DND-41 (cell line): ENCODE results near the gene TPX2.
A peak's percentile ranks its signal among the peaks of the same experiment; 100 is the strongest.

Experiments
- ATAC-seq: fragments of 200-7000 bp; cut with Tn5 transposase; 3 replicates; pipeline ENCODE4 v1.9.1; 2021; ENCODE audit warnings: low read depth; ENCODE audit not compliant: insufficient read depth
- DNase-seq: peaks from one replicate; pipeline ENCODE4 v3.0.0-alpha.2; 2020
- H2AFZ ChIP-seq: 2 replicates; pipeline ENCODE4 v1.6.0; 2012; ENCODE audit warnings: low read depth, low read length
- H3K27ac ChIP-seq: 2 replicates; pipeline ENCODE4 v1.5.1; 2012; ENCODE audit warnings: low read length, inconsistent platforms
- H3K27me3 ChIP-seq: fragments of 200-600 bp; sonication (generic); 2 replicates; pipeline ENCODE4 v1.6.0; 2012; ENCODE audit warnings: low read length, mild to moderate bottlenecking, inconsistent platforms; ENCODE audit not compliant: insufficient read depth, poor library complexity
- H3K36me3 ChIP-seq: 2 replicates; pipeline ENCODE4 v1.5.1; 2012; ENCODE audit warnings: low read length, inconsistent platforms; ENCODE audit not compliant: insufficient read depth
- H3K4me1 ChIP-seq: 2 replicates; pipeline ENCODE4 v1.5.1; 2012; ENCODE audit warnings: mild to moderate bottlenecking, low read length; ENCODE audit not compliant: insufficient read depth
- H3K4me2 ChIP-seq: 2 replicates; pipeline ENCODE4 v1.6.0; 2012; ENCODE audit warnings: mild to moderate bottlenecking, moderate library complexity, low read length, inconsistent platforms; ENCODE audit not compliant: insufficient read depth
- H3K4me3 ChIP-seq, 2 experiments: fragments of 200-600 bp in 1 of 2; shearing (Covaris generic) in 1 of 2; 2 replicates each; pipeline ENCODE4 v1.5.1; 2012 to 2016; ENCODE audit warnings: inconsistent platforms in 2 of 2, low read length in 2 of 2, mild to moderate bottlenecking in 2 of 2, low read depth in 1 of 2, moderate library complexity in 1 of 2
- H3K79me2 ChIP-seq: 2 replicates; pipeline ENCODE4 v1.6.0; 2012; ENCODE audit warnings: low read length, inconsistent platforms; ENCODE audit not compliant: insufficient read depth
- H3K9ac ChIP-seq: 2 replicates; pipeline ENCODE4 v1.6.0; 2012; ENCODE audit warnings: low read depth, mild to moderate bottlenecking, inconsistent platforms, low read length, moderate library complexity
- H3K9me3 ChIP-seq: 2 replicates; pipeline ENCODE4 v1.5.1; 2012; ENCODE audit warnings: low read length, moderate library complexity, mild to moderate bottlenecking, inconsistent platforms; ENCODE audit not compliant: insufficient read depth, severe bottlenecking
- H4K20me1 ChIP-seq: 2 replicates; pipeline ENCODE4 v1.6.0; 2012; ENCODE audit warnings: low read length; ENCODE audit not compliant: insufficient read depth
- EZH2 ChIP-seq: IDR thresholded peaks from 3 replicates; pipeline ENCODE4 v1.6.1; 2012; ENCODE audit warnings: borderline replicate concordance, low read depth, mild to moderate bottlenecking, moderate library complexity, low read length, inconsistent platforms; ENCODE audit not compliant: severe bottlenecking
- TF ChIP-seq, protein P1 (sequence below): IDR thresholded peaks from 2 replicates; pipeline ENCODE4 v1.5.1; 2012; ENCODE audit warnings: borderline replicate concordance, low read length, moderate library complexity, mild to moderate bottlenecking; ENCODE audit not compliant: poor library complexity, severe bottlenecking; ENCODE audit errors: extremely low read depth

Gene TPX2

DNA sequence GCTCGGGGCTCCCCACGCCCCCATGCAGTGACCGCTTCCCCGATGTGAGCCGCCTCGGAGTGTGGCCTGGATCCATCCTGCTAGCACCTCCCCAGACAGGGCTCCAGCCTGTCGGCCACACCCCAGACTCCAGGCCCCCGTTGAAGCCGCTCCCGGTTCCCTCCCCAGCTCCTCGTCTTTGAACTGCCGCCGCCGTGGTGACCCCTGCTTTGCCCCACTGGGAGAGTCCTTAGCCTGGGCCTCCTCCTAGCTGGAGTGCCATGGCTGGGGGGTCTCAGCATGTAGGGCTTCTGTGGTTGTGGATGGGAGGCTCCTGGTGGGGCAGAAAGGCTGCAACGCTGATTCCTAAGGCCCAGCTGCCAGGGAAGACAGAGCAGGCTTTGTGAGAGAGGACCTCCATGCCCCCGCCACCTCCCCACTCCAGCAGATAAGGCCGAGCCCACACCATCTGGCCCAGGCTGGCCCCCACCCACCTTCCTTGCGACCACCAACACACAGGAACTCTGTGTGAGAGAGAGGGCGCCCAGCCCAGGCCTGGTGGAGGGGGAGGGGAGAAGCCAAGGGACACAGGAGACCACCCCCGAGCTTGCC, 94.9 kb downstream of the TPX2 start:
- Histone ChIP-seq H3K27ac (no peak overlapping the region), H3K4me3 (no peak overlapping the region), H2AFZ (no peak overlapping the region), H3K9me3 (no peaks in the 10 kb centered on the region), H3K27me3 (no peaks in the 10 kb centered on the region), H4K20me1 (peaks cover 15% of the 10 kb centered on the region), H3K79me2 (no peaks in the 10 kb centered on the region), H3K4me1 (peaks cover 6% of the 10 kb centered on the region; the same call in 1 of the 2 replicates), H3K9ac (no peak overlapping the region), H3K4me2 (no peak overlapping the region), H3K36me3 (no peaks in the 10 kb centered on the region)
- ATAC-seq (no peak), DNase-seq (no peak)
- no peak for TF ChIP-seq EZH2
- TF ChIP-seq, protein P1, sequence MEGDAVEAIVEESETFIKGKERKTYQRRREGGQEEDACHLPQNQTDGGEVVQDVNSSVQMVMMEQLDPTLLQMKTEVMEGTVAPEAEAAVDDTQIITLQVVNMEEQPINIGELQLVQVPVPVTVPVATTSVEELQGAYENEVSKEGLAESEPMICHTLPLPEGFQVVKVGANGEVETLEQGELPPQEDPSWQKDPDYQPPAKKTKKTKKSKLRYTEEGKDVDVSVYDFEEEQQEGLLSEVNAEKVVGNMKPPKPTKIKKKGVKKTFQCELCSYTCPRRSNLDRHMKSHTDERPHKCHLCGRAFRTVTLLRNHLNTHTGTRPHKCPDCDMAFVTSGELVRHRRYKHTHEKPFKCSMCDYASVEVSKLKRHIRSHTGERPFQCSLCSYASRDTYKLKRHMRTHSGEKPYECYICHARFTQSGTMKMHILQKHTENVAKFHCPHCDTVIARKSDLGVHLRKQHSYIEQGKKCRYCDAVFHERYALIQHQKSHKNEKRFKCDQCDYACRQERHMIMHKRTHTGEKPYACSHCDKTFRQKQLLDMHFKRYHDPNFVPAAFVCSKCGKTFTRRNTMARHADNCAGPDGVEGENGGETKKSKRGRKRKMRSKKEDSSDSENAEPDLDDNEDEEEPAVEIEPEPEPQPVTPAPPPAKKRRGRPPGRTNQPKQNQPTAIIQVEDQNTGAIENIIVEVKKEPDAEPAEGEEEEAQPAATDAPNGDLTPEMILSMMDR = no peak

DNA sequence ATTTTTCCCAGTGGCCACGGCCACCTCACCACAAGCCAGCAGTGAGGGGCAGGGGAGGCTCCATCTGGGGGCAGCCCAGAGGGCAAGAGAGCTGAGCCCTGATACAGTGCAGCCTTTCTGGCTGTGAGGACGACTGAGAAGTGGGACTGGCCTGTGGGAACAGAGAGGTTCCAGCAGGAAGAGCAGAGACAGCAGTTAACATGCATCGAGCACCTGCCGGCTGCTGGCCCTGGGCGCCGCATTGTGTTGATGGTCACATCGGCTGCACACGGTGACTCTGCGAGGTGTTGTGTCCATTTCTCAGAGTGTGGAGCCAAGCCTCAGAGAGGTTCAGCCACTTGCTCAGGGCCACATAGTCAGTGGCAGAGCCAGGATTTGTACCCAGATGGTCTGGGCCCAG, 96.5 kb downstream of the TPX2 start:
- Histone ChIP-seq H3K27ac (no peak overlapping the region), H3K9me3 (no peaks in the 10 kb centered on the region), H3K36me3 (no peaks in the 10 kb centered on the region), H3K4me3 (no peak overlapping the region), H3K4me1 (peaks cover 6% of the 10 kb centered on the region; the same call in 1 of the 2 replicates), H3K79me2 (no peaks in the 10 kb centered on the region), H3K27me3 (no peaks in the 10 kb centered on the region), H3K4me2 (no peak overlapping the region), H4K20me1 (peaks cover 15% of the 10 kb centered on the region), H3K9ac (no peak overlapping the region), H2AFZ (no peak overlapping the region)
- peak; percentile 28 for ATAC-seq
- no peak for DNase-seq
- TF ChIP-seq, protein P1 = no peak
- TF ChIP-seq EZH2 = no peak

DNA sequence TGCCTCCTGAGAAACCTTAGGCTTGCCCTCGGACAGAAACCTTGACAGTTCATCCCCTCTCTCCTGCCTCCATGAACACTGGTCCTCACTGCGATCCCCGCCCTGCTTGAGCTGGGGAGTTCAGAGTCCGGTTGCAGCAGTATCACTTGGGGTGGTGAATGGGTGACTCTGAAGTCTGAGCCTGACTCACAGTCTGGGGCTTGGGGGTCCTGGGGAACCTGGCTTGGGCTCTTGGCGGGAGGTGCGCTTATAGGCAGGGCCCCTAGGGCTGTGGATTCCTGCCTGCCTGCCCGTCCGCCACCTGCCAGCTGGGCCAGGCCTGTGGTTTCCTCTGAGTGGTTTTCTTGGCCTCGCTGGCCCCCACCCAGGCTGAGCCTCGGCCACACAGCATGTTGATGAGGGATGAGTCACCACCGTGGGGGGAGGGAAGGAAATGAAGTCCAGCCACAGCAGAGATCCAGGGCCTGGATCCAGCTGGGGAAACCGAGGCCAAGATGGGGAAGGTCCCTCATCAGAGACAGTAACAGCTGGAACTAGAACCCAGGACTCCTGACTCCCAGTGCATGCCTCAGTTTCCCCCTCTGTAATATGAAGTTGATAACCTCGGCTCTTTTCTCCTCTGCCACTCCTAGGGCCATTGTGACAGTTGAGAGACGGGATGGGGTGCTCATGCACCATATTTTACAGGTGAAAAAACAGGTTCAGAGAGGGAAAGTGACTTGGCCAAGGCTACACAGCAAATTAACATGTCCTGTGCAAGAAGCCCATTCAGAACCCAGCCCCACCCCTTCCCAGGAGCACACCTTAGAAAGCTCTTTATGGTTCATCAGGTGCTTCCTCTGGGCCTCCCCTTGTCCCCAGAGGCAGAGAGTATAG, 97.1 kb downstream of the TPX2 start:
- ATAC-seq (peak; percentile 78), DNase-seq (peak; percentile 69)
- H3K79me2 ChIP-seq = no peaks in the 10 kb centered on the region
- no peak overlapping the region for H3K27ac ChIP-seq
- peaks cover 6% of the 10 kb centered on the region; the same call in 1 of the 2 replicates for H3K4me1 ChIP-seq
- H4K20me1 ChIP-seq = peaks cover 15% of the 10 kb centered on the region
- no peak overlapping the region for H2AFZ ChIP-seq
- TF ChIP-seq, protein P1 = no peak
- no peak for TF ChIP-seq EZH2
- no peaks in the 10 kb centered on the region for H3K27me3 ChIP-seq
- no peaks in the 10 kb centered on the region for H3K36me3 ChIP-seq
- H3K4me2 ChIP-seq = no peak overlapping the region
- no peak overlapping the region for H3K9ac ChIP-seq
- no peaks in the 10 kb centered on the region for H3K9me3 ChIP-seq
- no peak overlapping the region for H3K4me3 ChIP-seq
